GM19328 (cell line): ENCODE data around the gene ZNF554.
A peak's percentile ranks its signal among the peaks of the same experiment; 100 is the strongest.

Experiments
- ATAC-seq: cut with Tn5 transposase; IDR thresholded peaks from one replicate; pipeline ENCODE4 v1.9.1; 2021; ENCODE audit warnings: mild to moderate bottlenecking, moderate library complexity; ENCODE audit not compliant: unreplicated experiment

ZNF554 gene

DNA sequence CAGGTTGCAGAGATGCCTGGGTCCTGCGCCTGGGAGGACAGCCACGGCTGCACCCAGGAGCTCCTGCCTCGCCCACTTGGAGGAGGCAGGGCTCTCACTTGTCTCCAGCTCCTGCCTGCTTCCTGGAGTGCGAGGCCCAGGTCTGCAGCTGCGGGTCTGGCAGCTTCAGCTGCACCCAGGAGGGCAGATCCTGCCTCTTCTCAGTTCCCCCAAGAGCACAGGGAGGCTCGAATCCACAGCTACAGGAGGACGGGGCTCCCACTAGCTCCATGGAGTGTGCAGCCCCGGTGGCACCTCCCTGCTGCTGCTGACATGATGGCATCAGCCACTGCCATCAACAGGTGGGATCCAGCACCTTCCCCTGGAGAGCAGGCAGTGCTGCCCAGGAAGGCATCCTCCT, 4.5 kb downstream of the ZNF554 start:
- ATAC-seq: no peak

DNA sequence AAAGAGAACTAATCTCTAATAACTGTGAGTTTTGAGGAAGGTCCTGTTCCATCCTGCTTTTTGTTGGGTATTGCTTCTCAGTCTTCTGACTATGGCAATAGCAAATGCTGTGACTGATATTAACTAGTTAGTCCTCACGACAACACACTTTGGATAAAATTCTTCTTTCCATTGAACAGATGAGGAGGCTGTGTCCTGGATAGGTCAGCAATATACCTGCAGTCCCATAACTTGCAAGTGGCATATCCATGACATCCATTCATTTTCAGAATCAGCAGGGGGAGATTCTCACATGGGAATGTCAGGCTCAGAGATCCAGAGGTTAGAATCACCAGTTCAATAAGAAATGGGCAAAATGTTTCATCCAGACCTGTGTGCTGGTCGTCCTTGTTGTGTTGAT, 7.4 kb downstream of the ZNF554 start:
- no peak for ATAC-seq

DNA sequence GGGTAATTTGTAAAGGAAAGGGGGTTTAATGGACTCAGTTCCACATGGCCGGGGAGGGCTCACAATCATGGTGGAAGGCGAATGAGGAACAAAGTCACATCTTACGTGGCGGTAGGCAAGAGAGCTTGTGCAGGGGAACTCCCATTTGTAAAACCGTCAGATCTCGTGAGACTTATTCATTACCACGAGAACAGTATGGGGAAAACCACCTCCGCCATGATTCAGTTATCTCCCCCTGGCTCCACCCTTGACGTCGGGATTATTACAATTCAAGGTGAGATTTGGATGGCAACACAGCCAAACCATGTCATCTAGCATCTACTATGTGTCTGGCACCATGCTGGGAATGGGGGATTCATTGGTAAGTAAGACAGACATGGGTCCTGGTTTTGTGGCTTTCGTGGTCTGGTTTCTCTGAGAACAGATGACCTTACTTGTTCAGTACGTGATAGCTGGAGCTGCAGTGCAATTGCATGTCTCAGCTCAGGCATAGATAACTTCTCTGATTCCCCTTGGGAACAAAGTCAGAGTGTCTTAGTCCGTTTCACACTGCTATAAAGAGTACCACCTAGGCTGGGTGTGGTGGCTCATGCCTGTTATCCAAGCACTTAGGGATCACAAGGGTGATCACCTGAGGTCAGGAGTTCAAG, 8.3 kb downstream of the ZNF554 start:
- ATAC-seq: no peak

DNA sequence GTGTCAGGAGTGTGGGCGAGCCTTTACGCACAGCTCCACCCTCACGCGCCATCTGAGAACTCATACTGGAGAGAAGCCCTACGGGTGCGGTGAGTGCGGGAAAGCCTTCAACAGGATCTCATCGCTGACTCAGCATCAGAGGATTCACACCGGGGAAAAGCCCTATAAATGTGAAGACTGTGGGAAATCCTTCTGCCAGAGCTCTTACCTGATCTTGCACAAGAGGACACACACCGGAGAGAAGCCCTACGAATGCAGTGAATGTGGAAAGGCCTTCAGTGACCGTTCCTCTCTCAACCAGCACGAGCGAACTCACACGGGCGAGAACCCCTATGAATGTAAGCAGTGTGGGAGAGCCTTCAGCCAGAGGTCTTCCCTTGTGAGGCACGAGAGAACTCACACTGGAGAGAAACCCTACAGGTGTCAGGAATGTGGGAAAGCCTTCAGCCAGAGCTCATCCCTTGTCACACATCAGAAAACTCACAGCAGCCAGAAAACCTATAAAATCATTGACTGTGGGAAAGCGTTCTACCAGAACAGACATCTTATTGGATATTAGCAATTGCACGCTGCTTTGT, 14.7 kb downstream of the ZNF554 start:
- ATAC-seq: no peak

DNA sequence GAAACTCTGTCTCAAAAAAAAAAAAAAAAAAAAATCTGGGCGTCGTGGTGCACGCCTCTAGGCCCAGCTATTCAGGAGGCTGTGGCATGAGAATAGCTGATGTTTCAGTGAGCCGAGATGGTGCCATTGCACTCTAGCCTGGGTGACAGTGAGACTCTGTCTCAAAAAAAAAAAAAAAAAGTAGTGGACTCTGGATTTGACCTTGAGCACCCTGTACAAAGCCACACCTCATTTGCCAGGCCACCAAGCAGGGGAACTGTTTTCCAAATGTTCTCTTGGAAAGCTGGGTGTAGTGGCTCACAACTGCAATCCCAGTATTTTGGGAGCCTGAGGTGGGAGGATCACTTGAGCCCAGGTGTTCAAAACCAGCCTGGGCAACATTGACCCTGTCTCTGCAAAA, 17.8 kb downstream of the ZNF554 start:
- ATAC-seq: no peak

DNA sequence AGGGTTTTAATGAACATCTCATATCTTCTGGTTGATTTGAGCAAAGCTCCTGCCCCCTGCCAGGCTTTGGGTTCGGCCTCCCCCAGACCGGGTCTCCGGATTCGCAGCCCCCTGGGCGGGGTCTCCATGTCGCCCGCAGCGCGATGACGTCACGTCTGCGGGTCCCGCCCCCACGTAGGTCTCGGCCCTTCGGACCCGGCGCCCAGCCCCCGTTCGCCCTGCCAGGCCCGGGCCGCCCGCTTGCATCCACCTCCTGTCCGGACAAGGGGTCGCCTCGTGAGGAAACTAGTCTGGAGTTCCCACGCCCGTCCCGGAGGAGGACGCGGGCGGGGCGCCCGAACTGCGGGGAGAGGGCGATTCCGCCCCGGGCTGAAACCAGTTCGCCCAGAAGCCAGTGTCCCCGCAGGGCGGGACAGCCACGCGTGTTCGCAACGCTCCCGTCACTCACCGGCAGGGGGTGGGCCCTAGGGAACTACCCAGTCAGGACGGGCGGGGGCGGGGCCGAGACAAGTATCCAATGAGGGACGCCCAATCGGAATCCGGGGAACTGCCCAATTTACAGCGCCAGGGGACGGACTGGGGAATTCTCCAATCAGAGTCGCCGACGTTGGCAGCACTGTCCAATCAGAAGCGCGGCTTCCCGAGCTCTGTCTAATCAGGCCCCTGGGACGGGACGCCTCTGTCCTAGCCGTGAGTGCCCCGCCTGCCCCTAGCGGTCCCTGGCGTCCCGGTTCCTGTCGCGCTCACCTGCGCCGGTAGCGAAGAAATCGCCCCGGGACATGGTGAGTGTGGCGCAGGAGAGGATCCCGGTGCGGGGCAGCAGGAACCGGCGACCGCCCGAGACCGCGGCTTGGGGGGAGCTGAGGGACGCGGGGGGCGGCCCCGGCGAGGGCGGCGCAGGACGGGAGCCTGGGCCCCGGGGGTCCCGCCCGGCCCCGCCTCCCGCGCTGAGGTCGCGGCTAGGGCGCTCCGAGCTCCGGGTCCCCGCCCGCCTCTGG, 21.4 kb downstream of the ZNF554 start, which contains the start of gene ZNF555:
TSS of gene ZNF555 (plus strand) at position 682 of the 998 bp plus-strand sequence. CDS start at position 780, 98 bp downstream.
- peak; percentile 96 for ATAC-seq

DNA sequence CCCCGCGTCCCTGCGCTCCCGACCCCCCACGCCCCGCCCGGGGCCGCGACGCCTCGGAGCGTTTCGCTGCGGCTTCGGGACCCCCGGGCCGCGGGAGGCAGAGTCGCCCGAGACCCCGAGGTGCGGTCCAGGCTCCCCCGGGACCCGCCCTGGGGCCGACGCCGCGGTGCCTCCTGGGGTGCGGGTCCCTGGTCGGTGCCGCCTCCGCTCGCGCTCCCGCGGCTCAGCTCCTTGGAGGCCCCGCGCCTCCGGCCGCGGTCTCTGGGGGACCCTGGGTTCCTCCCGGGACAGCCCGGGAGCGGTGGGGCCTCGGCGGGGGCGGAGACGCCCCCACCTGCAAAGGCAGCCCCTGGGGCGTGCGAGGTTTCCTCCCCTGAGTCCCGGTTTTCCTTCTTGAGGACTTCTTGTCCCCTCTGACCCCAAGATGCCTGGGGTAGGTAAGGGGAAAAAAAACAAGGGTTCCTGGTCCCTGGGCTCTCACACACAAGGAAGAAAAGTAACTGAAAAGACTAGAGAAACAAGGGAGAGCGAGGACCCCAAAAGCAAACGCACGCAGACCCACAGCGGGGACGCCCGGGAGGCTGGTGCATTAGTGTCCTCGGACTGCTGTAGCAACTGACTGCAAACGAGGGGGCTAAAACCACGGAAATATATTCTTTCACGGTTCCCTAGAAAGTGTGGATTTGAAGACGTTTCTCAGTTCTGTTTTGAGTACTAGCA, 22.3 kb downstream of the ZNF554 start:
- peak; percentile 2 for ATAC-seq

DNA sequence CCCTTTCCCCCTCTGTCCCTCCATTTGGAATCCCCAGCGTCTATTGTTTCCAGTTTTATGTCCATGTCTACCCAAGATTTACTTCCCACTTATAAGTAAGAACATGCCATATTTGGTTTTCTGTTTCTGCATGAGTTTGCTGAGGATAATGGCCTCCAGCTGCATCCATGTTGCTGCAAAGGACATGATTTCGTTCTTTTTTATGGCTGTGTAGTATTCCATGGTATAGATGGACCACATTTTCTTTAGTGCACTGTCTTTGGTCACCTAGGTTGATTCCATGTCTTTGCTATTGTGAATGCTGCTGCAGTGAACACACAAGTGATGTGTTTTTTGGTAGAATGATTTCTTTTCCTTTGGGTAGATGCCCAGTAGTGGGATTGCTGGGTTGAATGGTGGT, 25.4 kb downstream of the ZNF554 start:
- no peak for ATAC-seq

DNA sequence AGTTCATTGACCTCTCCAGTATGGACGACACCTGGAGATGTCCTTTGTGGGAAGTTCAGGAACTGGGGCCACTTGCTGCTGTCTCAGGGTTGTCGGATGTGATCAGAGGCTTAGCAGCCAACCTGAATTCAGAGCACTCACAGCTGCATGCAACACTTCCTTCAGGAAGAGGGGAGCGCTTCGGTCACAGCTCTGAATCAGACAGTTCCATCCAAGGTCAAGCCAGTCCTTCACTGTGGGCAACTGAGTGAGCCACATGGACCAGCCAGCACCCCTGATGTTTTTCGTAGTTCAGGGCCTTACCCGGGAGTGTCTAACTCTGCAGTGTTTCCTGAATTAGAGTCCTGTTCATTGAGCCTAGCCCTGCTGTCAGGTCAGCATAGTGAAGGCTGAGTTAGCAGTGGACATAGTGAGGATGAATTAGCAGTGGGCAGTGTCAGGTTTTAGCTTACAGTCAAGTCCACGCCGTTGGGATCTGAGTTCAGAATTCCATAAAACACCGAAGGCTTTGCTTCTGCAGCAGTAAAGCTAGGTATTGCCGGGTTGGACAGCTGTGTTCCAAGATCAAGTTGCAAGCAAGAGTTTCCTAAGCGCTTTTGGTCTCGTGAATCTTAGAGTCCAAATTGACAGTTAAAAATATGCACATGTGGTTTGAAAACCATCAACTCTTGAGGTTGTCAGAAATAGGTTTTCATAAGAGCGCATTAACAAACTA, 26.7 kb downstream of the ZNF554 start:
- ATAC-seq: no peak

DNA sequence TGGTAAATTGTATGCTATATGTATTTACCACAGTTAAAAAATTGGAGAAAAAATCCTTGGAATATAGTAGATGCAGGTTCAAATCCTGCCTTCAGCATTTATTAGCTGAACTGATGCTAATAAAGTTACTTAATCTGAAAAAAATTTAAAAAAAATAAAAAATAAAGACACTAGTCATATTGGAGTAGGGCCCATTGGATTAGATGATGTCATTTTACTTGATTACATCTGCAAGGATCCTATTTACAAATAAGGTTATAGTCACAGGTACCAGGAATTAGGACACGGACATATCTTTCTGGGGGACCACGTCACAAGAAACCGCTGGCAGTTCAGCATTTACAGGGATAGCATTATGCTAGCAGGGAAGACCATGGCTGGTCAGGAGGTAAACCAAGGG, 27.8 kb downstream of the ZNF554 start:
- ATAC-seq: no peak

DNA sequence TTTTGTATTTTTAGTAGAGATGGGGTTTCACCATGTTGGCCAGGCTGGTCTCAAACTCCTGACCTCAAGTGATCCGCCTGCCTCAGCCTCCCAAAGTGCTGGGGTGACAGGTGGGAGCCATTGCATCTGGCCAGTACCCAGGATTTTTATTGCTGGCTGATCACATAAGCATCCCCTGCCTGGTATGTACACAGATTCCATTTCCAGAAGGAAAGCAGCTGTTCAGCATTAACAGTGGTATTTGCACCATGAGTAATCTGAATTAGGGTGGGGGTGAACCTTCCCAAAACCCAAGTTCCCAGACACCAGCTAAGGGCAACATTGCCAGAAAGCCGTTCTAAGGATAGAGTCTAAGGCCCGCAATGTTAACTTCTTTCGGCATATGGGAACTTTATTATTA, 28.9 kb downstream of the ZNF554 start:
- ATAC-seq: no peak

DNA sequence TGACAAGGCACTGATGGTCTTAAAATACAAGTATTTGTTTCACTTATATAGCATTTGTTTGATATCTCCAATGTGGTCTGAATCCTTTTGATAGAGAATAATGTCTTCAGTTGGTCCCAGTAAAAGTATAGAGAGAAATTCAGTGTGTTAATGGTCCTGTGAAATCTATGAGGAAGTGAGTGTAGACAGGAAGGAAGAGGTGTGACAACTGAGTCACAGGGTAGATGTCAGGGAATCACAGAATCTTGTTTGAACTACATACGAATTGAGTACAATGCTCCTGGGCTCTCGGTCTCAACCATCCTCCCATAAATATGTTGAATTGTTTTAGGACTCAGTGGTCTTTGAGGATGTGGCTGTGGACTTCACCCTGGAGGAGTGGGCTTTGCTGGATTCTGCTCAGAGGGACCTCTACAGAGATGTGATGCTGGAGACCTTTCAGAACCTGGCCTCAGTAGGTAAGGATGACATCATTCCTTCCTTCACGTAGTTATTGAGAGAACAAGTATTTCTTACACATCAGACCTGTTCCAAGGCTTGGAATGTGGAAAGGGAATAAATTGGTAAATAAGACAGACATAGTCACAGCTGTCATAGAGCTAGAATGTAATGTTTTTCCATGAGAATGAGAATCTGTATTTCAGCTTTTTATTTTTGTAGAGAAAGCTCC, 30.7 kb downstream of the ZNF554 start:
- ATAC-seq: no peak

DNA sequence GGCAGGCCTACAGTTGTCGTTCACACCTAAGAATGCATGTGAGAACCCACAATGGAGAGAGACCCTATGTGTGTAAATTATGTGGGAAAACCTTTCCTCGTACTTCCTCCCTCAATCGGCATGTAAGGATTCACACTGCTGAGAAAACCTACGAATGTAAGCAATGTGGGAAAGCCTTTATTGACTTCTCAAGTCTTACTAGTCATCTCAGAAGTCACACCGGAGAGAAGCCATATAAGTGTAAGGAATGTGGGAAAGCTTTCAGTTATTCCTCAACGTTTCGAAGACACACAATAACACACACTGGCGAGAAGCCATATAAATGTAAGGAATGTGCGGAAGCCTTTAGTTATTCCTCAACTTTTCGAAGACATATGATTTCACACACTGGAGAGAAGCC, 32.9 kb downstream of the ZNF554 start:
- no peak for ATAC-seq

DNA sequence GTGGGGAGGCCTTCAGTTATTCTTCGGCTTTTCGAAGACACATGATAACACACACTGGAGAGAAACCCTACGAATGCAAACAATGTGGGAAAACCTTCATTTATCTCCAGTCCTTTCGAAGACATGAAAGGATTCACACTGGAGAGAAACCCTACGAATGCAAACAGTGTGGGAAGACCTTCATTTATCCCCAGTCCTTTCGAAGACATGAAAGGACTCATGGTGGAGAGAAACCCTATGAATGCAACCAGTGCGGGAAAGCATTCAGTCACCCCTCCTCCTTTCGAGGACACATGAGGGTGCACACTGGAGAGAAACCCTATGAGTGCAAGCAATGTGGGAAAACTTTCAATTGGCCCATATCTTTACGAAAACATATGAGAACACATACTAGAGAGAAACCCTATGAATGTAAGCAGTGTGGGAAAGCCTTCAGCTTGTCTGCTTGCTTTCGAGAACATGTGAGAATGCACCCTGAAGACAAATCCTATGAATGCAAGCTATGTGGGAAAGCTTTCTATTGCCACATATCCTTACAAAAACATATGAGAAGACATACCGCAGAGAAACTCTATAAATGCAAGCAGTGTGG, 33.4 kb downstream of the ZNF554 start:
- ATAC-seq: no peak

DNA sequence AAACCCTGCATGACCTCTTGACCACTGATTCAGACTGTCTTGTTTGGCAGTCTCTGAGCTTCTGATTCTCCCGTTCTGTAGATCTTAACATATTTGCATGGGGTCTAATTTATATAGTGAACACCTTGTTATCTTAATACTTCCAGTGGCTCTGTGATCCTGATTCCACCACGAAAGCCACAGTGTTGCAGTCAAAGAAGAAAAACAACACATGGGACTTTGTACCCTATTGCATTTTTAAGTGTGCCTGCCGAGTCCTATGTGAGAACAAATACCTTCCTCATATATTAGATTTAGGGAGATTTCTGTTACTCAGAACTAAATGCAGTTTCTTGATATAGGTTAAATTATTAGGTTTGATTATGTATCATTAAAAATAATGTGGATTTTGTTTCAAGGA, 35.2 kb downstream of the ZNF554 start:
- ATAC-seq: no peak

DNA sequence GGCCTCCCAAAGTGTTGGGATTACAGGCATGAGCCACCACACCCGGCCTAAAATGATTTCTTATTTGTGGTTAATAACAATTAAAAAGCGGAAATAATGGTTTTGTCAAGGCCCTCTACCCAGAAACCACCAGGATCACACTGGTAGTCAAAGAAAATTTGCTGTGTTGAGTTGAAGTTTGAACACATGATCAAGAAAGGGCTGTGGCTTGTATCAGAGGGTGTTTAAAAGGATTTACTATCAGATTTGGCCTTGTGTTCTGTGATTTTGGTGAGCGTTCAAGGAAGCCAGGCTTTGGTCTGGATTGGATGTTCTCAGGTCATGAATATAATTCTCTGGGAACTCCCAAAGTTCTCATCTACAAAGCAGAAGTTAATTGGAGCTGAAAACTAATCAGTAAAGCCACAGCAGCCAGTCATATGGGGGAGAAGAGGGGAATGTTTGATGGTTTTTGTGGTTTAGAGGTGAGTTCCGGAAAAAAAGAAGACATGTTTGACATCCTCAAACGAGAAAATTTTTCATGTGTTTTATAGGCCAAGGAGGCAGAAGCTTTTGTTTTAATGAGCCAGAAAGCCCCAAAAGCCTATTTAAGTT, 36.9 kb downstream of the ZNF554 start:
- ATAC-seq: no peak

DNA sequence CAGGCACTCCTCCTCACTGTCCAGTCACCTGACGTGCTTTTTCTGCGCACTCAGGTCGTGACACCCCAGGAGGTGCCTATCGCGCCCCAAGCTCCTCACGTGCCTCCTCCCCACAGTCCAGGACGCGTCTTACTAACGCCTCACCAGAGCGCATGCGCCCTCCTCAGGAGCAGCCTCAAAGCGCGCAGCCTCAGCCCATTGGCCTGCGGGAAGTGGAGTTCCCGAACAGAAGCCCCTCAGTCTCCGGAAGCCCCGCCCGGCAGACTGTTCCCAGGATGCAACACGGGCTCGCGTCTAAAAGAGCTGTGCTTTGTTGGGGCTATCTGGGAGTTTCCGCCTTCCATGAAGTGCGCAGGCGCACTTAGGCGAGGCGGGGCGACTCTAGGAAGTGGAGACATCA, 39.2 kb downstream of the ZNF554 start:
- ATAC-seq: no peak

DNA sequence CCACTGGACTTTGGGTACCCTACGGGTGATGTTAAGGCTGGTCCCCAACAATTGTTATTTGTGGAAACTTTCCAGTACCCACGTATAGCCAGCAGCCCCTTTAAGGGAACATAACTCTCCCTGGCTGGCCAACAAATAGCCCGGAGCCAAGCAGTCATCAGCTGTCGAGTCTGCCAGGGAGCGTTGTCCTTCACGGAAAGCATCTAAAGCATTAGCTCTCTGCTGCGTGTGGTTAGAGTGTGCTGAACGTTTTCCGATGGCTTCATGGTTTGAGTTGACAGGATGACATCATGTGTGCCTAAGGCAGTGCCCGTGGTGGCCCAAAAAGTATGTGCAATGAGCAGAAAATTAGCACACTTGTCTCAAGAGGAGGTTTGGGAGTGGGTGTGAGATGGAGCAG, 44.1 kb downstream of the ZNF554 start:
- no peak for ATAC-seq
